Ishikawa (cell line): Measurements from ENCODE around the gene SLC2A4RG.

Source experiments
- CEBPB ChIP-seq: IDR thresholded peaks from 2 replicates; pipeline ENCODE4 v1.6.1; 2012
- EGR1 ChIP-seq: IDR thresholded peaks from 2 replicates; pipeline ENCODE4 v1.6.1; 2012
- EP300 ChIP-seq: IDR thresholded peaks from 2 replicates; pipeline ENCODE4 v1.6.1; 2012; ENCODE audit warnings: borderline replicate concordance
- FOXM1 ChIP-seq: IDR thresholded peaks from 2 replicates; pipeline ENCODE4 v1.6.1; 2012; ENCODE audit warnings: low read depth, borderline replicate concordance
- NFIC ChIP-seq: IDR thresholded peaks from 2 replicates; pipeline ENCODE4 v1.6.1; 2012
- RAD21 ChIP-seq: IDR thresholded peaks from 2 replicates; pipeline ENCODE4 v1.6.1; 2012; ENCODE audit warnings: low read depth
- TAF1 ChIP-seq: IDR thresholded peaks from 2 replicates; pipeline ENCODE4 v1.6.1; 2012; ENCODE audit warnings: low read depth, mild to moderate bottlenecking
- TCF12 ChIP-seq: IDR thresholded peaks from 2 replicates; pipeline ENCODE4 v1.6.1; 2012; ENCODE audit warnings: low read depth
- TEAD4 ChIP-seq: IDR thresholded peaks from 2 replicates; pipeline ENCODE4 v1.6.1; 2012
- YY1 ChIP-seq: IDR thresholded peaks from 2 replicates; pipeline ENCODE4 v1.6.1; 2012; ENCODE audit warnings: low read depth
- TF ChIP-seq, protein P1 (sequence below): IDR thresholded peaks from 2 replicates; pipeline ENCODE4 v1.6.1; 2012; ENCODE audit warnings: low read depth, mild to moderate bottlenecking
- TF ChIP-seq, protein P2 (sequence below): IDR thresholded peaks from 2 replicates; pipeline ENCODE4 v1.6.1; 2012
- TF ChIP-seq, protein P3 (sequence below): IDR thresholded peaks from 2 replicates; pipeline ENCODE4 v1.6.1; 2012

DNA sequence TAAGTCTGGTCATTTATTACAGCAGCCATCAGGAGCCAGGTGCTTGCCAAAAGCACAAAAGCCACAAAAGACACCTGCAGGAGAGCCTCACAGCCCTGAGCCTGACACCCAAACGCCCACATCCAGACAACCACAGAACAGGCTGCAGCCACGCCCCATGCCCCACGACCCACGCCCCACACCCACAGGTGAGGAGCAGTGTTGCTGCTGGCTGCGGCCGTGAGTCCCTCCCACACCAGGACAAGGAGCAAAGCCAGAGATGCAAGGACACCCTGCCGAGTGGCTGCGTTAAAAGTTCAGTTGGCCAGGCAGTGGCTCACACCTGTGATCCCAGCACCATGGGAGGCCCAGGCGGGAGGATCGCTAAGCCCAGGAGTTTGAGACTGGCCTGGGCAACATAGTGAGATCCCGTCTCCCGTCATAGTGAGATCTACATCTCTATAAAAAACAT is 43.0 kb downstream of the SLC2A4RG start:
- TF ChIP-seq EGR1 (no peak), YY1 (no peak), NFIC (no peak), RAD21 (no peak), TAF1 (no peak), CEBPB (no peak), FOXM1 (no peak), EP300 (no peak), TEAD4 (no peak), TCF12 (no peak)
- TF ChIP-seq, protein P1, sequence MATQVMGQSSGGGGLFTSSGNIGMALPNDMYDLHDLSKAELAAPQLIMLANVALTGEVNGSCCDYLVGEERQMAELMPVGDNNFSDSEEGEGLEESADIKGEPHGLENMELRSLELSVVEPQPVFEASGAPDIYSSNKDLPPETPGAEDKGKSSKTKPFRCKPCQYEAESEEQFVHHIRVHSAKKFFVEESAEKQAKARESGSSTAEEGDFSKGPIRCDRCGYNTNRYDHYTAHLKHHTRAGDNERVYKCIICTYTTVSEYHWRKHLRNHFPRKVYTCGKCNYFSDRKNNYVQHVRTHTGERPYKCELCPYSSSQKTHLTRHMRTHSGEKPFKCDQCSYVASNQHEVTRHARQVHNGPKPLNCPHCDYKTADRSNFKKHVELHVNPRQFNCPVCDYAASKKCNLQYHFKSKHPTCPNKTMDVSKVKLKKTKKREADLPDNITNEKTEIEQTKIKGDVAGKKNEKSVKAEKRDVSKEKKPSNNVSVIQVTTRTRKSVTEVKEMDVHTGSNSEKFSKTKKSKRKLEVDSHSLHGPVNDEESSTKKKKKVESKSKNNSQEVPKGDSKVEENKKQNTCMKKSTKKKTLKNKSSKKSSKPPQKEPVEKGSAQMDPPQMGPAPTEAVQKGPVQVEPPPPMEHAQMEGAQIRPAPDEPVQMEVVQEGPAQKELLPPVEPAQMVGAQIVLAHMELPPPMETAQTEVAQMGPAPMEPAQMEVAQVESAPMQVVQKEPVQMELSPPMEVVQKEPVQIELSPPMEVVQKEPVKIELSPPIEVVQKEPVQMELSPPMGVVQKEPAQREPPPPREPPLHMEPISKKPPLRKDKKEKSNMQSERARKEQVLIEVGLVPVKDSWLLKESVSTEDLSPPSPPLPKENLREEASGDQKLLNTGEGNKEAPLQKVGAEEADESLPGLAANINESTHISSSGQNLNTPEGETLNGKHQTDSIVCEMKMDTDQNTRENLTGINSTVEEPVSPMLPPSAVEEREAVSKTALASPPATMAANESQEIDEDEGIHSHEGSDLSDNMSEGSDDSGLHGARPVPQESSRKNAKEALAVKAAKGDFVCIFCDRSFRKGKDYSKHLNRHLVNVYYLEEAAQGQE, result no peak
- TF ChIP-seq, protein P2, sequence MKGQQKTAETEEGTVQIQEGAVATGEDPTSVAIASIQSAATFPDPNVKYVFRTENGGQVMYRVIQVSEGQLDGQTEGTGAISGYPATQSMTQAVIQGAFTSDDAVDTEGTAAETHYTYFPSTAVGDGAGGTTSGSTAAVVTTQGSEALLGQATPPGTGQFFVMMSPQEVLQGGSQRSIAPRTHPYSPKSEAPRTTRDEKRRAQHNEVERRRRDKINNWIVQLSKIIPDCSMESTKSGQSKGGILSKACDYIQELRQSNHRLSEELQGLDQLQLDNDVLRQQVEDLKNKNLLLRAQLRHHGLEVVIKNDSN, result no peak
- TF ChIP-seq, protein P3, sequence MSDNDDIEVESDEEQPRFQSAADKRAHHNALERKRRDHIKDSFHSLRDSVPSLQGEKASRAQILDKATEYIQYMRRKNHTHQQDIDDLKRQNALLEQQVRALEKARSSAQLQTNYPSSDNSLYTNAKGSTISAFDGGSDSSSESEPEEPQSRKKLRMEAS, result no peak
